ENCODE measurements around the gene ZDHHC13. TPM values are rescaled to one million over a fixed set of nuclear protein-coding genes. Genes with fewer than 3 reads are reported as not detected.

The ZDHHC13 gene
- polyA plus RNA-seq, 1 donor from 2014 or later: 70.0 TPM

GRCh38 chr11:19208959-19209546 lies 92.1 kb downstream of the ZDHHC13 start:
- TF ChIP-seq TAF1 (IDR thresholded peaks at IDR 0.05; ENCODE audit: low read depth) (no peak), SMC3 (conservative IDR thresholded peaks at IDR 0.05; ENCODE audit: poor library complexity) (no peak), REST (IDR thresholded peaks at IDR 0.05; ENCODE audit: borderline replicate concordance) (no peak), EP300 (conservative IDR thresholded peaks at IDR 0.05; ENCODE audit: poor library complexity, severe bottlenecking) (no peak), CTCF (IDR thresholded peaks at IDR 0.05; ENCODE audit: poor library complexity, severe bottlenecking) (no peak), RAD21 (conservative IDR thresholded peaks at IDR 0.05) (no peak), EZH2 (IDR thresholded peaks at IDR 0.05; ENCODE audit: borderline replicate concordance, insufficient read depth, low read length, poor library complexity, severe bottlenecking) (no peak), POLR2AphosphoS5 (IDR thresholded peaks at IDR 0.05) (no peak), MXI1 (conservative IDR thresholded peaks at IDR 0.05; ENCODE audit: poor library complexity, severe bottlenecking) (no peak)
- Histone ChIP-seq H3K9me2 (ENCODE audit: insufficient read depth, low read length) (no peaks in the 10 kb centered on the region), H3K27ac (ENCODE audit: low read length) (no peak overlapping the region), H3F3A (ENCODE audit: insufficient read depth, low read length, poor library complexity, severe bottlenecking) (no peaks in the 10 kb centered on the region), H3K4me2 (ENCODE audit: low read length) (no peak overlapping the region), H3K4me3 (ENCODE audit: low read length) (no peak overlapping the region), H3K27me3 (ENCODE audit: insufficient read depth, low read depth, low read length) (no peaks in the 10 kb centered on the region), H3K9me3 (ENCODE audit: low read length) (no peaks in the 10 kb centered on the region), H3K79me2 (replicated peaks; ENCODE audit: insufficient read depth, low read length) (no peaks in the 10 kb centered on the region), H3K36me3 (ENCODE audit: insufficient read depth, low read length) (no peaks in the 10 kb centered on the region), H4K20me1 (ENCODE audit: insufficient read depth) (no peaks in the 10 kb centered on the region), H2AFZ (ENCODE audit: low read depth, low read length) (no peak overlapping the region), H3K9ac (ENCODE audit: low read length) (no peak overlapping the region)

GRCh38 chr11:19209617-19210370 lies 92.8 kb downstream of the ZDHHC13 start:
- Histone ChIP-seq H3K9me3 (ENCODE audit: low read length) (no peaks in the 10 kb centered on the region), H3K9ac (ENCODE audit: low read length) (no peak overlapping the region), H3K4me2 (ENCODE audit: low read length) (no peak overlapping the region), H3K4me3 (ENCODE audit: low read length) (no peak overlapping the region), H4K20me1 (ENCODE audit: insufficient read depth) (no peaks in the 10 kb centered on the region), H2AFZ (ENCODE audit: low read depth, low read length) (no peak overlapping the region), H3F3A (ENCODE audit: insufficient read depth, low read length, poor library complexity, severe bottlenecking) (no peaks in the 10 kb centered on the region), H3K27ac (ENCODE audit: low read length) (no peak overlapping the region), H3K36me3 (ENCODE audit: insufficient read depth, low read length) (no peaks in the 10 kb centered on the region), H3K79me2 (replicated peaks; ENCODE audit: insufficient read depth, low read length) (no peaks in the 10 kb centered on the region), H3K9me2 (ENCODE audit: insufficient read depth, low read length) (no peaks in the 10 kb centered on the region), H3K27me3 (ENCODE audit: insufficient read depth, low read depth, low read length) (no peaks in the 10 kb centered on the region)
- TF ChIP-seq MXI1 (conservative IDR thresholded peaks at IDR 0.05; ENCODE audit: poor library complexity, severe bottlenecking): no peak
- TF ChIP-seq EP300 (conservative IDR thresholded peaks at IDR 0.05; ENCODE audit: poor library complexity, severe bottlenecking): no peak

All from neural cell (in vitro differentiated cells).